ENCODE measurements around the gene RAD54L. TPM values are rescaled to one million over a fixed set of nuclear protein-coding genes. Genes with fewer than 3 reads are reported as not detected.
A peak's percentile ranks its signal among the peaks of the same experiment; 100 is the strongest.
"Not testable (repeated sequence)": the region's sequence is repeated elsewhere in the genome, so short reads cannot be mapped to it uniquely, and the experiment has no call there.

The RAD54L gene
- total and polyA plus RNA-seq, 2 experiments from 2014 or later, result 3.0 to 4.4 TPM

GRCh38 chr1:46242918-46243317 is 4.6 kb upstream of the RAD54L start:
- H2AFZ ChIP-seq, result no peak overlapping the region
- H3K4me1 ChIP-seq (ENCODE audit: insufficient read depth), result 0 out of 2 replicates have a peak, but pooled peaks cover 6% of the 10 kb centered on the region
- no peaks in the 10 kb centered on the region for H3K9me3 ChIP-seq (ENCODE audit: low read depth)
- H3K9me2 ChIP-seq (ENCODE audit: insufficient read depth), result no peaks in the 10 kb centered on the region
- DNase-seq, result no peak
- H3F3A ChIP-seq (ENCODE audit: insufficient read depth), result 0 out of 2 replicates have a peak, but pooled peaks cover 3% of the 10 kb centered on the region
- H3K4me3 ChIP-seq, result no peak overlapping the region
- no peaks in the 10 kb centered on the region for H3K79me2 ChIP-seq (ENCODE audit: insufficient read depth)
- in situ Hi-C loops (cut with MboI), result no loop called here
- H3K4me2 ChIP-seq (ENCODE audit: unreplicated experiment), result no peak overlapping the region
- no peaks in the 10 kb centered on the region for H3K27me3 ChIP-seq (replicated peaks; ENCODE audit: insufficient read depth)
- H3K27ac ChIP-seq, result no peak overlapping the region
- H3K36me3 ChIP-seq (ENCODE audit: low read depth), result no peaks in the 10 kb centered on the region
- TF ChIP-seq EZH2phosphoT487 (IDR thresholded peaks at IDR 0.05; ENCODE audit: insufficient read depth, low read depth), result no peak
- no peak for TF ChIP-seq EZH2 (IDR thresholded peaks at IDR 0.05; ENCODE audit: insufficient read depth, poor library complexity, severe bottlenecking)
- H4K20me1 ChIP-seq (ENCODE audit: insufficient read depth), result no peaks in the 10 kb centered on the region
- no peak overlapping the region for H3K9ac ChIP-seq
- 0% methylated on average over 1 of the region's 1 CpG for WGBS, 2 experiments (ENCODE audit: low coverage in 1 of 2, low lambda C conversion rate in 2 of 2, missing lambda C conversion rate in 2 of 2)

- H3K9me2 ChIP-seq (ENCODE audit: insufficient read depth); H3K79me2 ChIP-seq (ENCODE audit: insufficient read depth); H3K4me2 ChIP-seq (ENCODE audit: unreplicated experiment); H3K27me3 ChIP-seq (replicated peaks; ENCODE audit: insufficient read depth); H2AFZ ChIP-seq; in situ Hi-C loops (cut with MboI); H3K36me3 ChIP-seq (ENCODE audit: low read depth); H4K20me1 ChIP-seq (ENCODE audit: insufficient read depth); DNase-seq; H3K27ac ChIP-seq; H3K9me3 ChIP-seq (ENCODE audit: low read depth); H3K4me3 ChIP-seq; H3K9ac ChIP-seq; H3F3A ChIP-seq (ENCODE audit: insufficient read depth): not testable (repeated sequence)
- H3K4me1 ChIP-seq (ENCODE audit: insufficient read depth), result peaks cover 11% of the 10 kb centered on the region; the same call in 1 of the 2 replicates
- 72 to 79% methylated on average over 3 of the region's 3 CpGs for WGBS, 2 experiments (ENCODE audit: low coverage in 1 of 2, low lambda C conversion rate in 2 of 2, missing lambda C conversion rate in 2 of 2)
These were observed 3.7 kb upstream of the RAD54L start for GRCh38 chr1:46243831-46244230.

DNA sequence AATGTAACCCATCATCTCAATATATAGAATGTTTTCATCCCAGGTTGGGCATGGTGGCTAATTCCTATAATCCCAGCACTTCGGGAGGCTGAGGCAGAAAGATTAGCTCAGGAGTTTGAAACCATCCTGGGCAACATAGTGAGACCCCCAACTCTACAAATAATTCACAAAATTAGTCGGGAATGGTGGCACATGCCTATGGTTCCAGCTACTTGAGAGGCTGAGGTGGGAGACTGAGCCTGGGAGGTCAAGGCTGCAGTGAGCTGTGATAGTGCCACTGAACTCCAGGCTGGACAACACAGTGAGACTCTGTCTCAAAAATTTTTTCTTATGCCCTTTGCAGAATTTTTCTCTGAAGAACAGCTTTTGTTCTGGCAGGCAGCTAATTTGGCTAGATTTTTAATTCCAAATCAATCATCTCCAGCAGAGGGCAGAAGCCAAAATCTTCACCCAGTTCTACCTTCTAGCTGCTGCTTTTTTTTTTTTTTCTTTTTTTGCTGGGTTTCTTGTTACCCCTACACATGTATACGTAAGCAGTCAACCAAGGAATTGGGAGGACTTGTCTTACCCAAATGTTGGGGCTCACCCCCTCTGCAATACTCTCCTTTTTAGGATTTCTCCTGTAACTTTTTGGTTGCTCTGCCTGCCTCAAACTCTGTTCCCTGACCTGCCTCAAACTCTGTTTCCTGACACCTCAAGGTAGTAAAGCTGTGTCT is 2.7 kb upstream of the RAD54L start:
- peak; percentile 60 for DNase-seq
- H3K9ac ChIP-seq, result no peak overlapping the region
- TF ChIP-seq EZH2phosphoT487 (IDR thresholded peaks at IDR 0.05; ENCODE audit: insufficient read depth, low read depth) (no peak), EZH2 (IDR thresholded peaks at IDR 0.05; ENCODE audit: insufficient read depth, poor library complexity, severe bottlenecking) (no peak)
- peaks cover 11% of the 10 kb centered on the region; the same call in 1 of the 2 replicates for H3K4me1 ChIP-seq (ENCODE audit: insufficient read depth)
- H3K79me2 ChIP-seq (ENCODE audit: insufficient read depth), result peaks cover 11% of the 10 kb centered on the region
- in situ Hi-C loops (cut with MboI), result no loop called here
- H2AFZ ChIP-seq, result no peak overlapping the region
- no peaks in the 10 kb centered on the region for H3K36me3 ChIP-seq (ENCODE audit: low read depth)
- H3K4me2 ChIP-seq (ENCODE audit: unreplicated experiment), result no peak overlapping the region
- WGBS, 2 experiments (ENCODE audit: low coverage in 1 of 2, low lambda C conversion rate in 2 of 2, missing lambda C conversion rate in 2 of 2), result 73 to 77% methylated on average over 3 of the region's 3 CpGs
- no peaks in the 10 kb centered on the region for H3K9me3 ChIP-seq (ENCODE audit: low read depth)
- H3K4me3 ChIP-seq, result no peak overlapping the region
- no peaks in the 10 kb centered on the region for H4K20me1 ChIP-seq (ENCODE audit: insufficient read depth)
- H3K27me3 ChIP-seq (replicated peaks; ENCODE audit: insufficient read depth), result no peaks in the 10 kb centered on the region
- H3K9me2 ChIP-seq (ENCODE audit: insufficient read depth), result no peaks in the 10 kb centered on the region
- H3F3A ChIP-seq (ENCODE audit: insufficient read depth), result no peaks in the 10 kb centered on the region
- no peak overlapping the region for H3K27ac ChIP-seq

DNA sequence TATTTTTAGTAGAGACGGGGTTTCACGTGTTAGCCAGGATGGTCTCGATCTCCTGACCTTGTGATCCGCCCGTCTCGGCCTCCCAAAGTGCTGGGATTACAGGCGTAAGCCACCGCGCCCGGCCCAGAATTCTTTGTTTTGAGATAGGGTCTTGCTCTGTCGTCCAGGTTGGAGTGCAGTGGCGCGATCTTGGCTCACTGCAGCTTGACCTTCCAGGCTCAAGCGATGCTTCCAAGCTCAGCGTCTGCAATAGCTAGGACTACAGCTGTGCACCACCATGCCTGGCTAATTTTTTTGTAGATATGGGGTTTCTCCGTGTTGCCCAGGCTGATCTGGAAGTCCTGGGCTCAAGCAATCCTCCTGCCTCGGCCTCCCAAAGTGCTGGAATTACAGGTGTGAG is 1.4 kb upstream of the RAD54L start:
- H2AFZ ChIP-seq, result peak overlapping the region; percentile 96

More for the DNA sequence above, 1.4 kb upstream of the RAD54L start:
- H3K9me2 ChIP-seq (ENCODE audit: insufficient read depth); H3K4me2 ChIP-seq (ENCODE audit: unreplicated experiment); H3K27me3 ChIP-seq (replicated peaks; ENCODE audit: insufficient read depth); H3F3A ChIP-seq (ENCODE audit: insufficient read depth); H3K4me3 ChIP-seq; H3K9me3 ChIP-seq (ENCODE audit: low read depth); in situ Hi-C loops (cut with MboI); H3K36me3 ChIP-seq (ENCODE audit: low read depth); H3K9ac ChIP-seq; H3K27ac ChIP-seq; DNase-seq; H4K20me1 ChIP-seq (ENCODE audit: insufficient read depth): not testable (repeated sequence)
- 91% methylated on average over 17 of the region's 17 CpGs for WGBS, 2 experiments (ENCODE audit: low coverage in 1 of 2, low lambda C conversion rate in 2 of 2, missing lambda C conversion rate in 2 of 2)
- peaks cover 11% of the 10 kb centered on the region; the same call in 1 of the 2 replicates for H3K4me1 ChIP-seq (ENCODE audit: insufficient read depth)
- H3K79me2 ChIP-seq (ENCODE audit: insufficient read depth), result peaks cover 11% of the 10 kb centered on the region

Data from GM23248 (cell line).